Endodermal cell (in vitro differentiated cells): Measurements from ENCODE around the gene PHLDA1. TPM values are rescaled to one million over a fixed set of nuclear protein-coding genes. Genes with fewer than 3 reads are reported as not detected.
"Not testable (repeated sequence)": the region's sequence is repeated elsewhere in the genome, so short reads cannot be mapped to it uniquely, and the experiment has no call there.

Experiments used
- DNase-seq: peaks from one replicate; pipeline ENCODE4 v3.0.0-alpha.2; 2017
- H3K27ac ChIP-seq: 2 replicates; pipeline ENCODE4 v1.5.1; 2013; ENCODE audit warnings: mild to moderate bottlenecking, low read depth, low read length, moderate library complexity
- H3K27me3 ChIP-seq: 2 replicates; pipeline ENCODE4 v1.6.1; 2013; ENCODE audit warnings: mild to moderate bottlenecking, low read length, moderate library complexity; ENCODE audit not compliant: insufficient read depth, control insufficient read depth, poor library complexity, severe bottlenecking
- H3K36me3 ChIP-seq: 2 replicates; pipeline ENCODE4 v1.7.0; 2013; ENCODE audit warnings: mild to moderate bottlenecking, low read length, moderate library complexity; ENCODE audit not compliant: control insufficient read depth, insufficient read depth
- H3K4me1 ChIP-seq: one replicate; pipeline ENCODE4 v1.7.0; 2013; ENCODE audit warnings: low read length; ENCODE audit not compliant: control insufficient read depth, insufficient read depth
- H3K4me3 ChIP-seq: 2 replicates; pipeline ENCODE4 v1.5.1; 2013; ENCODE audit warnings: mild to moderate bottlenecking, low read length, moderate library complexity
- H3K9ac ChIP-seq: 2 replicates; pipeline ENCODE4 v1.6.1; 2013; ENCODE audit warnings: mild to moderate bottlenecking, low read length, moderate library complexity; ENCODE audit not compliant: poor library complexity, severe bottlenecking; ENCODE audit errors: extremely low read depth
- H3K9me3 ChIP-seq: 2 replicates; pipeline ENCODE4 v1.6.1; 2013; ENCODE audit warnings: mild to moderate bottlenecking, low read length, moderate library complexity; ENCODE audit not compliant: control insufficient read depth
- H3K27ac Mint-ChIP-seq: 2 replicates; pipeline ENCODE4 v1.8.0; 2020; ENCODE audit warnings: mixed read lengths
- H3K27me3 Mint-ChIP-seq: 2 replicates; pipeline ENCODE4 v1.8.0; 2021; ENCODE audit warnings: mild to moderate bottlenecking, mixed read lengths; ENCODE audit not compliant: insufficient read depth
- H3K36me3 Mint-ChIP-seq: 2 replicates; pipeline ENCODE4 v1.8.0; 2020; ENCODE audit warnings: low read depth, mixed read lengths
- H3K4me1 Mint-ChIP-seq: 2 replicates; pipeline ENCODE4 v1.8.0; 2020; ENCODE audit warnings: mixed read lengths
- H3K4me3 Mint-ChIP-seq: 2 replicates; pipeline ENCODE4 v1.8.0; 2020; ENCODE audit warnings: mild to moderate bottlenecking, moderate library complexity, mixed read lengths
- H3K9me3 Mint-ChIP-seq: 2 replicates; pipeline ENCODE4 v1.8.0; 2020; ENCODE audit warnings: mild to moderate bottlenecking, mixed read lengths
- WGBS, 2 experiments: methylation state at CpG; one replicate each; pipeline versions ENCODE4 v1.1.5 to v1.1.7; 2013; ENCODE audit warnings: missing lambda C conversion rate in 2 of 2, mixed read lengths in 1 of 2; ENCODE audit not compliant: insufficient coverage in 1 of 2, insufficient read length in 1 of 2; 5-methylcytosine and 5-hydroxymethylcytosine counted together
- total RNA-seq, 2 donors: library from RNA; stranded (reverse); fragmentation: NEBNext Ultra II Directional in 1 of 2; extraction: Animal tissue kit (Norgen Biotek cat#: 25700) in 1 of 2; gene quantifications; 2 replicates in 1 of 2; 3 replicates in 1 of 2; pipeline ENCODE4 v1.2.1, GENCODE V29; 2021
- TF ChIP-seq, protein P1 (sequence below): fragments of 200-600 bp; sonication (generic); conservative IDR thresholded peaks from 2 replicates; pipeline ENCODE4 v1.5.0; 2021; ENCODE audit warnings: antibody characterized with exemption, mild to moderate bottlenecking

PHLDA1 gene
- total RNA-seq, 2 donors from 2014 or later, result 3.7 to 16.2 TPM

DNA sequence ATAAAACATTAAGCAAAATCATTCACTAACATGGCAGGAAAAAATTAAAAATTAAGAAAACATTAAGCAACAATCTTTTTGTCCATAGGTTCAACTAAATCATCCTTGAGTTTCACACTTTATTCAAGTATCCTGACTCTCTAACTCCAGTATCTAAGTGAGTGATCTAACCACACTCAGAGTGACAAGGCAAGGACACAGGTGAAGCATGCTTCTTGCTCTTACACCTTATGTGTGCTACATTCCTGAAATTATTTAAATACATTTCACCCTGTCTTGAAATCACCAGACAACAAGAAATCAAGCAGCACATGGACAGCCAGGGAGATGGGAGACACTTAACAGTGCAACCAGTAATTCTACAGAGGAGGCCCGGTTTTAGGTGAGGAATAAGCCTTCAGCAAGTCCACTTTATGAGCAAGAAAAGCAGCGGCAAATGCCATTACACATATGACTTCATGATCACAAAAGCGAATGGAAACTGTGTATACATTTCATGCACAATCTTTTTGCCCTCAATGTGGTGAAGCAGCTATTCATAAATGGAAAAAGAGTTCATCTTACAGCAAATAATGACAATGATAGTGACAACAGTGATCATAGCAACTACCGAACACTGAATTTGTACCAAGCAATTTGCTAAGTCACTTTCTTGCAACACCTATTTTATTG lies 37.4 kb downstream of the PHLDA1 start:
- H3K27me3 ChIP-seq, result no peaks in the 10 kb centered on the region
- H3K9me3 ChIP-seq, result no peaks in the 10 kb centered on the region
- no peaks in the 10 kb centered on the region for H3K4me1 ChIP-seq
- H3K4me3 ChIP-seq, result no peak overlapping the region
- peaks cover under 1% of the 10 kb centered on the region for H3K36me3 Mint-ChIP-seq
- H3K4me1 Mint-ChIP-seq, result peaks cover 16% of the 10 kb centered on the region
- no peak overlapping the region for H3K27ac ChIP-seq
- no peak overlapping the region for H3K4me3 Mint-ChIP-seq
- 84 to 89% methylated on average over 3 to 4 of the region's 4 CpGs for WGBS, 2 experiments
- DNase-seq, result no peak
- no peak overlapping the region for H3K9ac ChIP-seq
- peaks cover under 1% of the 10 kb centered on the region for H3K9me3 Mint-ChIP-seq
- H3K27me3 Mint-ChIP-seq, result no peaks in the 10 kb centered on the region
- TF ChIP-seq, protein P1, sequence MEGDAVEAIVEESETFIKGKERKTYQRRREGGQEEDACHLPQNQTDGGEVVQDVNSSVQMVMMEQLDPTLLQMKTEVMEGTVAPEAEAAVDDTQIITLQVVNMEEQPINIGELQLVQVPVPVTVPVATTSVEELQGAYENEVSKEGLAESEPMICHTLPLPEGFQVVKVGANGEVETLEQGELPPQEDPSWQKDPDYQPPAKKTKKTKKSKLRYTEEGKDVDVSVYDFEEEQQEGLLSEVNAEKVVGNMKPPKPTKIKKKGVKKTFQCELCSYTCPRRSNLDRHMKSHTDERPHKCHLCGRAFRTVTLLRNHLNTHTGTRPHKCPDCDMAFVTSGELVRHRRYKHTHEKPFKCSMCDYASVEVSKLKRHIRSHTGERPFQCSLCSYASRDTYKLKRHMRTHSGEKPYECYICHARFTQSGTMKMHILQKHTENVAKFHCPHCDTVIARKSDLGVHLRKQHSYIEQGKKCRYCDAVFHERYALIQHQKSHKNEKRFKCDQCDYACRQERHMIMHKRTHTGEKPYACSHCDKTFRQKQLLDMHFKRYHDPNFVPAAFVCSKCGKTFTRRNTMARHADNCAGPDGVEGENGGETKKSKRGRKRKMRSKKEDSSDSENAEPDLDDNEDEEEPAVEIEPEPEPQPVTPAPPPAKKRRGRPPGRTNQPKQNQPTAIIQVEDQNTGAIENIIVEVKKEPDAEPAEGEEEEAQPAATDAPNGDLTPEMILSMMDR, result no peak
- no peak overlapping the region for H3K27ac Mint-ChIP-seq
- no peaks in the 10 kb centered on the region for H3K36me3 ChIP-seq

DNA sequence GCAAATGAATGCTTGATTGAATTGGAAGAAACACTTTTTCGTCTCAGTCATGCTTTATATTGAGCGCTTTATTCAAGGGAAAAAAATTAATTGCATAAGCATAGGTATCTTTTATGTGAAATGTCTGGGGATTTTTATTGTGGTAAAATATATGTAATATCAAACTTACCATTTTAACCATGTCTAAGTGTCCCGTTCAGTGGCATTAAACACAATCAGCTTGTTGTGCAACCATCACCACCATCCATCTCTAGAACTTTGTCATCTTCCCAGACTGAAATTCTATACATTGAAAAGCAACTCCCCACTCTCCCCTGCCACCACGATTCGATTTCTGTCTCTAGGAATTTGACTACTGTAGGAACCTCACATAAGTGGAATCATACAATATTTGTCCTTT lies 39.8 kb downstream of the PHLDA1 start:
- no peak overlapping the region for H3K4me3 Mint-ChIP-seq
- H3K36me3 ChIP-seq, result no peaks in the 10 kb centered on the region
- TF ChIP-seq, protein P1, result no peak
- peaks cover 16% of the 10 kb centered on the region for H3K4me1 Mint-ChIP-seq
- H3K4me1 ChIP-seq, result no peaks in the 10 kb centered on the region
- H3K4me3 ChIP-seq, result no peak overlapping the region
- H3K9ac ChIP-seq, result no peak overlapping the region
- H3K27me3 Mint-ChIP-seq, result no peaks in the 10 kb centered on the region
- H3K27me3 ChIP-seq, result no peaks in the 10 kb centered on the region
- WGBS, 2 experiments, result 70 to 86% methylated on average over 3 to 5 of the region's 5 CpGs
- peaks cover 1% of the 10 kb centered on the region for H3K36me3 Mint-ChIP-seq
- H3K27ac Mint-ChIP-seq, result no peak overlapping the region
- no peak overlapping the region for H3K27ac ChIP-seq
- no peaks in the 10 kb centered on the region for H3K9me3 ChIP-seq
- DNase-seq, result no peak
- H3K9me3 Mint-ChIP-seq, result peaks cover 18% of the 10 kb centered on the region

DNA sequence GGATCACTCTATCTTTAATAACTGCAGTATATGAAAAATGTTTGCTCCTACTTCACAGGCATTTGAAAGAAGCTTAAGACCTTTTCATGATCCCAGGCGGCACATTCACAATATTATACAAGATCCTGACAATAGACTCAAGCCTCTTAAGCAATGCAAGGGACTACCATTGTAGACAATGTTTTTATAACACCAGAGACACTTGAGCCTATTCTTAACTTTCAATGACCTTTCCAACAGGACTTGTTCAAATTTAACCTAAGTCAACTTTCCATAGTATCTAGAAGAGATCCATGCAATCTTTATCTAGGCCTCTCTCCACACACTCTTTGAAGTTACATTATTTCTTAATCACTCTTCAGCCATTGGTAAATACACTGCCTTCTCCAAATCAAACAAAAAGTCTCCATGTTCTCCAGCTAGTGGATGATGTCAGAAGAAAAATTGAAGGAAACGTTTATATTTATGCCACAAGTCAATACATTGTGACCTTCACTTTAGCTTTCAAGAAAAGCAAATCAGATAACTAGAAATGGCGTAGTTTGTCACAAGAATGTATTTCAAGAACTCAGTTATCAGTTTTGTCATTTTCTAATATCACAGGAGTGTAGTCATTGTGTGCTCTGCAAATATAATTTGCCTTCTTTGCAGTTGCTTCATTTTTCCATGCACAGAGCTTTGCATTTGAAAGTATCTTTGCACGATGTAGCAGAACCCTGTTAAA lies 41.2 kb downstream of the PHLDA1 start:
- Mint-ChIP-seq H3K4me1 (peaks cover 16% of the 10 kb centered on the region), H3K4me3 (no peak overlapping the region), H3K36me3 (peaks cover 1% of the 10 kb centered on the region), H3K27ac (no peak overlapping the region), H3K9me3 (peaks cover 18% of the 10 kb centered on the region), H3K27me3 (no peaks in the 10 kb centered on the region)
- DNase-seq, result no peak
- Histone ChIP-seq H3K9me3 (no peaks in the 10 kb centered on the region), H3K9ac (no peak overlapping the region), H3K27ac (no peak overlapping the region), H3K36me3 (no peaks in the 10 kb centered on the region), H3K4me1 (no peaks in the 10 kb centered on the region), H3K27me3 (no peaks in the 10 kb centered on the region), H3K4me3 (no peak overlapping the region)
- TF ChIP-seq, protein P1, result no peak
- WGBS, 2 experiments, result 96 to 100% methylated on average over 3 to 4 of the region's 4 CpGs

DNA sequence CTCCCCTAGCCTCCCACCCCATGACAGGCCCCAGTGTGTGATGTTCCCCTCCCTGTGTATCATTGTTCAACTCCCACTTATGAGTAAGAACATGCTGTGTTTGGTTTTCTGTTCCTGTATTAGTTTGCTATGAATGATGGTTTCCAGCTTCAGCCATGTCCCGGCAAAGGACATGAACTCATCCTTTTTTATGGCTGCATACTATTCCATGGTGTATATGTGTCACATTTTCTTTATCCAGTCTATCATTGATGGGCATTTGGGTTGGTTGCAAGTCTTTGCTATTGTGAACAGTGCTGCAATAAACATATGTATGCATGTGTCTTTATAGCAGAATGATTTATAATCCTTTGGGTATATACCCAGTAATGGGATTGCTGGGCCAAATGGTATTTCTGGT lies 43.9 kb downstream of the PHLDA1 start:
- H3K9ac ChIP-seq, H3K27me3 Mint-ChIP-seq, H3K9me3 ChIP-seq, DNase-seq, H3K4me3 ChIP-seq, H3K27ac ChIP-seq, H3K4me1 ChIP-seq, H3K27ac Mint-ChIP-seq, H3K36me3 ChIP-seq, H3K36me3 Mint-ChIP-seq, H3K27me3 ChIP-seq, H3K4me3 Mint-ChIP-seq: not testable (repeated sequence)
- H3K9me3 Mint-ChIP-seq, result peaks cover 18% of the 10 kb centered on the region
- 100% methylated on average over 1 of the region's 1 CpG; no CpG with 5 or more reads in 1 of the 2 experiments for WGBS, 2 experiments
- peaks cover 16% of the 10 kb centered on the region for H3K4me1 Mint-ChIP-seq
